Panc1 (cell line): Measurements from ENCODE around the gene KLC4. TPM values are rescaled to one million over a fixed set of nuclear protein-coding genes. Genes with fewer than 3 reads are reported as not detected.
A peak's percentile ranks its signal among the peaks of the same experiment; 100 is the strongest.

ENCODE experiments used
- ATAC-seq: fragments of 200-7000 bp; cut with Tn5 transposase; 2 replicates; pipeline ENCODE4 v1.9.1; 2020; ENCODE audit warnings: mild to moderate bottlenecking, moderate library complexity
- BruUV-seq: library from RNA; stranded (reverse); fragments of 400-500 nt; replicated peaks from 2 replicates; lab custom pipeline; 2021; lab: Mats Ljungman, UMichigan
- CTCF ChIA-PET: fragments of 300-600 bp; sonication (Branson Sonifier 250); formaldehyde crosslinking; loops from one replicate; lab custom pipeline; 2022; ENCODE audit warnings: antibody characterized with exemption; lab: Charles Lee
- POLR2A ChIA-PET: fragments of 300-600 bp; sonication (Branson Sonifier 250); formaldehyde crosslinking; loops from one replicate; lab custom pipeline; 2022; ENCODE audit warnings: antibody characterized with exemption; lab: Charles Lee
- DNase-seq: peaks from one replicate; pipeline ENCODE4 v3.0.0-alpha.2; 2010; ENCODE audit warnings: low read depth, low spot score
- H3K27ac ChIP-seq: 2 replicates; pipeline ENCODE4 v1.5.1; 2011; ENCODE audit warnings: mild to moderate bottlenecking, low read length, inconsistent platforms
- H3K27me3 ChIP-seq: fragments of 200-500 bp; sonication (Bioruptor generic); 2 replicates; pipeline ENCODE4 v1.6.0; 2014; ENCODE audit warnings: low read length, inconsistent platforms; ENCODE audit not compliant: control insufficient read depth, insufficient read depth
- H3K36me3 ChIP-seq: fragments of 200-500 bp; sonication (Bioruptor generic); 2 replicates; pipeline ENCODE4 v1.5.1; 2014; ENCODE audit warnings: inconsistent platforms, mild to moderate bottlenecking, low read length, moderate library complexity; ENCODE audit not compliant: control insufficient read depth, insufficient read depth
- H3K4me1 ChIP-seq: 2 replicates; pipeline ENCODE4 v1.5.1; 2011; ENCODE audit warnings: inconsistent platforms, mild to moderate bottlenecking, low read length, moderate library complexity; ENCODE audit not compliant: control insufficient read depth, insufficient read depth
- H3K4me3 ChIP-seq, 2 experiments: 2 replicates each; pipeline ENCODE4 v1.5.1; 2011 to 2012; ENCODE audit warnings: low read depth in 2 of 2, low read length in 2 of 2, mild to moderate bottlenecking in 2 of 2, inconsistent platforms in 1 of 2, moderate library complexity in 1 of 2
- H3K9me3 ChIP-seq: fragments of 200-500 bp; sonication (Bioruptor generic); 2 replicates; pipeline ENCODE4 v1.5.1; 2014; ENCODE audit warnings: low read depth, mild to moderate bottlenecking, inconsistent platforms, low read length, moderate library complexity; ENCODE audit not compliant: control insufficient read depth, insufficient read depth
- CTCF ChIP-seq: fragments of 450-650 bp; IDR thresholded peaks from 2 replicates; pipeline ENCODE4 v1.5.1; 2017; ENCODE audit warnings: mild to moderate bottlenecking
- REST ChIP-seq, 2 experiments: IDR thresholded peaks; 2 replicates each; pipeline ENCODE4 v1.6.1; 2011 to 2012; ENCODE audit warnings: low read depth in 2 of 2, control low read depth in 1 of 2, low read length in 1 of 2, mild to moderate bottlenecking in 1 of 2, moderate library complexity in 1 of 2; ENCODE audit not compliant: insufficient read depth in 1 of 2
- SIN3A ChIP-seq: IDR thresholded peaks from 2 replicates; pipeline ENCODE4 v1.6.1; 2012; ENCODE audit warnings: low read depth, mild to moderate bottlenecking, low read length, moderate library complexity, borderline replicate concordance; ENCODE audit not compliant: insufficient read depth
- TCF7L2 ChIP-seq: IDR thresholded peaks from 2 replicates; pipeline ENCODE4 v1.6.1; 2011; ENCODE audit warnings: mild to moderate bottlenecking, low read depth, low read length, inconsistent platforms
- in situ Hi-C: cut with HindIII; loops from 2 replicates; pipeline ENCODE4 v1.10.0; 2016; ENCODE audit warnings: low sequenced_read_pairs, low pct_unique_long_range_greater_than_20kb
- intact Hi-C: fragments of 100-400 bp; cut with micrococcal nuclease; formaldehyde crosslinking; loops from one replicate; pipeline ENCODE4 v1.10.0; 2022; ENCODE audit not compliant: unreplicated experiment
- total RNA-seq: library from RNA; stranded (reverse); gene quantifications from one replicate; pipeline ENCODE4 v1.2.1, GENCODE V29; 2021; ENCODE audit not compliant: unreplicated experiment

Gene KLC4
- total RNA-seq, 1 experiment from 2014 or later = 22.6 TPM

DNA sequence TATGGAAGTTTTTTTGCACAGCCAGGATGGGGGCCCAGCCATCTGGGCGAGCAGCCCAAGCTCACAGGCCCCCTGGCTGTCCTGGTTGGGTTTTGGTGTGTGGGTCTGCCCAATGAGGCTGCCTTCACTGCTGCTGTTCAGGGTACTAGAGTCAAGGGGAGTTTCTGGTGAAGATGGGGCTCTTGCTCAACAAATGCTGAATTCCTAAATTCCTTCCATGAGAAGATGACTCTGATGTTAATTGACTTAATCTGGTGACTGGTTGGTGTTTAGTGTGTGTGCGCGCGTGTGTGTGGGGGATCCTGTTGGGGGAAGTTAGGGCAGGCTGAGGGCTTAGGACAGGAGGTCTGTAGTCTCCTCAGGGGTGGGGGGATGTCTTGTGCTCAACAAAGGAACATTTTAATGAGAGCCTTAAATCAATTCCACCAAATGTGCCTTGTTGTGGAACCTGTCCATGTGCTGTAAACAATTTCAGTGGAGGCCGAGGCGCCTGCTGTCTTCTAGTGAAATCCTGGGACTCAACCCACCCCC lies 18.6 kb downstream of the KLC4 start:
- Histone ChIP-seq H3K4me1 (peaks cover 45% of the 10 kb centered on the region), H3K27ac (peak overlapping the region; percentile 91), H3K36me3 (peaks cover 3% of the 10 kb centered on the region; the same call in 1 of the 2 replicates), H3K27me3 (no peaks in the 10 kb centered on the region), H3K4me3 (peak overlapping the region; percentile 90 to 91), H3K9me3 (no peaks in the 10 kb centered on the region)
- no peak for TF ChIP-seq TCF7L2
- no peak for TF ChIP-seq REST (IDR thresholded peaks at IDR 0.05; ENCODE audit: insufficient read depth in 1 of 2, low read depth in 2 of 2, low read length in 1 of 2)
- TF ChIP-seq CTCF = no peak
- no peak for TF ChIP-seq SIN3A
- BruUV-seq = no TSS peak
- CTCF ChIA-PET = no interaction called here
- POLR2A ChIA-PET = no interaction called here
- ATAC-seq (no peak), DNase-seq (no peak)
- in situ Hi-C loops (no loop called here), intact Hi-C loops (loop anchor here (5.0 kb wide), 1 partner anchor 64 kb away; no protein-coding TSS in a partner anchor)

DNA sequence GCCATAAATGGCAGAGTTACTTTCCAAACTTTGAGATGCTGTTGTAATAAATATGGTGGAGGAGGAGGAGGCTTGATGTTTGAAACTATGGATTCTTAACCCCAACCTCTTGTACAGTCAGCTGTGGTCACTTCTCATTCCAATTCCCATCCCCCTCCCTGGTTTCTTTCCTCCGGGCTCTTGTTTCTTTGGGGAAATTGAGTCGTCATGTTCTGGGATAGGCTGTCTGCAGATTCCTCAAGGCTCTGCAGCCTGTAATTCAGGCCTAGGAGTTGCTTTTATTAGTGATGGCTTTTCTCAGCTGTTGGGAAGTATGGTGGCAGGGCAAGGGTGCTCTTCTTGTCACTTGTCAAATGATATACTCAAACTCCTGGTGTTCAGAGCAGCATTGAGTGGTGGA lies 19.3 kb downstream of the KLC4 start:
- Histone ChIP-seq H3K27me3 (no peaks in the 10 kb centered on the region), H3K4me1 (peaks cover 50% of the 10 kb centered on the region), H3K9me3 (no peaks in the 10 kb centered on the region), H3K36me3 (peaks cover 3% of the 10 kb centered on the region; the same call in 1 of the 2 replicates), H3K4me3 (peak overlapping the region; percentile 90 to 91; a peak in 3 of 4 replicates), H3K27ac (peak overlapping the region; percentile 91)
- intact Hi-C loops (loop anchor here (5.0 kb wide), 1 partner anchor 64 kb away; no protein-coding TSS in a partner anchor), in situ Hi-C loops (no loop called here)
- BruUV-seq = TSS peak; percentile 79
- ChIA-PET POLR2A (no interaction called here), CTCF (no interaction called here)
- TF ChIP-seq CTCF = no peak
- ATAC-seq (no peak), DNase-seq (no peak)
